DMS153 (cell line): ENCODE measurements around the gene TSPAN32.
"Not testable (repeated sequence)": the region's sequence is repeated elsewhere in the genome, so short reads cannot be mapped to it uniquely, and the experiment has no call there.

Experiments used
- DNase-seq: peaks from one replicate; lab custom pipeline; 2025; lab: John Stamatoyannopoulos, UW

TSPAN32 gene

GRCh38 chr11:2316169-2316962 is 14.6 kb downstream of the TSPAN32 start:
- no peak for DNase-seq

- DNase-seq: no peak
These were observed 15.1 kb downstream of the TSPAN32 start for GRCh38 chr11:2316963-2317244.

GRCh38 chr11:2317354-2318050 is 15.7 kb downstream of the TSPAN32 start:
- no peak for DNase-seq

GRCh38 chr11:2318123-2318522 is 16.3 kb downstream of the TSPAN32 start:
- no peak for DNase-seq

- no peak for DNase-seq
These were observed 16.9 kb downstream of the TSPAN32 start for GRCh38 chr11:2318707-2319106.

GRCh38 chr11:2319791-2320472 is 18.1 kb downstream of the TSPAN32 start:
- no peak for DNase-seq

- DNase-seq: no peak
These were observed 18.9 kb downstream of the TSPAN32 start for GRCh38 chr11:2320568-2321310.

- DNase-seq: no peak
These were observed 19.5 kb downstream of the TSPAN32 start for GRCh38 chr11:2321311-2321683.

GRCh38 chr11:2325123-2325522 is 23.3 kb downstream of the TSPAN32 start:
- DNase-seq: no peak

GRCh38 chr11:2325719-2326118 is 23.9 kb downstream of the TSPAN32 start:
- no peak for DNase-seq

- no peak for DNase-seq
These were observed 25.2 kb downstream of the TSPAN32 start for GRCh38 chr11:2327032-2327431.

GRCh38 chr11:2328021-2328420 is 26.2 kb downstream of the TSPAN32 start:
- DNase-seq: no peak

- no peak for DNase-seq
These were observed 27.0 kb downstream of the TSPAN32 start for GRCh38 chr11:2328656-2329354.

- no peak for DNase-seq
These were observed 27.7 kb downstream of the TSPAN32 start for GRCh38 chr11:2329551-2329950.

- no peak for DNase-seq
These were observed 28.9 kb downstream of the TSPAN32 start for GRCh38 chr11:2330696-2331095.

GRCh38 chr11:2331404-2331803 is 29.6 kb downstream of the TSPAN32 start:
- no peak for DNase-seq

GRCh38 chr11:2332569-2332968 is 30.8 kb downstream of the TSPAN32 start:
- DNase-seq: not testable (repeated sequence)

- DNase-seq: not testable (repeated sequence)
These were observed 31.8 kb downstream of the TSPAN32 start for GRCh38 chr11:2333486-2334205.

GRCh38 chr11:2335286-2335685 is 33.5 kb downstream of the TSPAN32 start:
- DNase-seq: not testable (repeated sequence)

- not testable (repeated sequence) for DNase-seq
These were observed 36.9 kb downstream of the TSPAN32 start for GRCh38 chr11:2338760-2339159.

GRCh38 chr11:2342557-2342956 is 40.7 kb downstream of the TSPAN32 start:
- no peak for DNase-seq
